ENCODE results near the gene NUP62.

NUP62 gene

DNA sequence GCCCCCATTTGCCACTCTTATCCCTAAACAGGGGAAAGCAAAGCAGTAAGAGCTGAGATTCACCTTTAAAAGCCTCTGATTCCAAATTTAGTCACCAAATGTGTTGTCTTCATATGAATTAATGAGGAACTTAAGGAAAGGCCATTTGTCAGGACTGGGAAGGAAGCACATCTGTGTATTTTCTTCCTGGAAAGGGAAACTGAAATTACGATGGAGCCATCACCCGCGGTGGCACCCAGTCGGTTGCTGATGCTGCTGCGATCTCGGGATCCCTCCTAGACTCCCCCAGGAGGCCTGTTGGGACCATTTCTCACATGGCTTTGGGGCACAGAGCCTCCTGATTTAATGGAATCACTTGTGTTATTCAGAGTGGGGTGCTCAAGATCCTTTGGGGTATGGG lies 25.2 kb downstream of the NUP62 start:
- DNase-seq (ENCODE audit: low spot score): no peak

DNA sequence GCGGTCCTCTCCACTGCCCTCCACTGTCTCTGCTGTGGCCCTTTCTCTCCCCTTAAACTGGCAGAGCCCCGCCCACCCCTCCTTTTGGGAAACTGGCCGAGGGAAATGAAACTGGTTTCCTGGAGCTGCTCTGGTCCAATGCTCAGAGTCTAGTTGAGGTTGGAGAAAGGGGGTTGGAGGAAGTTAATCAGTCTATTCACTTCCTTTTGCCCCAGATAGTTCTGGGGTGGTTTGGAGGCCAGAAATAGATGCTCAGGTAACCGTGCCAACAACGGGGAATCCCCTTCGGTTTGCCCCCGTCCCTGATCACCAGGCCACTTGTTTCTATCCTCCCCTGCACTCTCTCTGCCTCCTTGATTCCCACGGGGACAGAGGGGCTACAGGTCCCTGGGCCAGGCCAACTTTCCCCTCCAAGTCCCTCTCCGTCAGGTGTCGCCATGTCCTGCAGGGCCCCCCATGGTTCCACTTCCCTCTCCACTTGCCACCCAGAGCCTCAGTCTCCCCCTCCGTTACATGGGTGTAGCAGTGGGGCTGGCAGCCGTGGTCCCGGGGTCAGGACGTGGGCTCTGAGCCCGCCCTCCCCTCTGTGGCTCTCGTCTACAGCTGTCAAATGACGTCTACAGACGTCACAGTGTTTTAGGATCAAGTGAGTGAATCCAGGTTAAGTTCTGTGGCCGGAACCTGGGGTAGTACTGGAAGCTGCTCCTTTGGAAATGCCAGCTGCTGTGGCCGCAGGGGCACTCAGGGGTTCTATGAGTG lies 32.3 kb downstream of the NUP62 start, which contains the start of gene IL4I1:
TSS of gene IL4I1 (minus strand) at position 25 of the 759 bp plus-strand sequence. CDS start 727 bp downstream, outside the sequence.
- DNase-seq (ENCODE audit: low spot score): no peak

DNA sequence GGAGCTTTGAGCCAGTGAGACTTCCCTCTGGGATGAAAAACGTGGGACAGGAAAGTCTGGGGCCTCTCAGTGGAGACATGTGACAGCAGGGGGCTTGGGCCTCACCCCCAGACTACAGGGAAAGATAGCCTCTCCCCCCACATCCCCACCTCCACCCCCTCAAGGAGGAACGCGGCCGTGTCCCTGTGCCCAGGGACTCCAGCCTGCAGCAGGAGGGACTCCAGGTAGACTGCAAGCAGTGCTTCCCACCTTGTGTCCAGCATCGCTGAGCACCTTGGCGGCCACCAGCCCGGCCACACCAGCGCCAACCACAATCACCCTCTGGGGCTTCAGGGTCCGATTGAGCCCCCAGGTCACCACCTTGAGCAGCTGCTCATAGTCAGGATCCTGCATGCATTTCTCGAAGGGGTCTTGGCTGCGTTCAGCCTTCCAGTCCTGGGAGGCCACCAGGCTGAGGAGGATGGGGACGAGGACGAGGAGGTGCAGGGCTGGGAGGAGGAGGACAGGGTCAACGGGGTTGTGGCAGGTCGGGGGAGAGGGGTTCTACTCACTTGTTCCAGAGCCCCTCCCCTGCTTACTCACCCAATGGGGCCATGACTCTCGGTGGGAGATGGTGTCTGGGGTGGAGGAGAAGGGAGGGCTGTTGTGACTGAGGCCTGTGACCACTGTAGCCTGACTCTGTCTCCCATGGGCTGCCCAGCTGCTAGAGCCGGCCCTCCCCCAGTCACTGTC lies 33.6 kb downstream of the NUP62 start:
- DNase-seq (ENCODE audit: low spot score): no peak

DNA sequence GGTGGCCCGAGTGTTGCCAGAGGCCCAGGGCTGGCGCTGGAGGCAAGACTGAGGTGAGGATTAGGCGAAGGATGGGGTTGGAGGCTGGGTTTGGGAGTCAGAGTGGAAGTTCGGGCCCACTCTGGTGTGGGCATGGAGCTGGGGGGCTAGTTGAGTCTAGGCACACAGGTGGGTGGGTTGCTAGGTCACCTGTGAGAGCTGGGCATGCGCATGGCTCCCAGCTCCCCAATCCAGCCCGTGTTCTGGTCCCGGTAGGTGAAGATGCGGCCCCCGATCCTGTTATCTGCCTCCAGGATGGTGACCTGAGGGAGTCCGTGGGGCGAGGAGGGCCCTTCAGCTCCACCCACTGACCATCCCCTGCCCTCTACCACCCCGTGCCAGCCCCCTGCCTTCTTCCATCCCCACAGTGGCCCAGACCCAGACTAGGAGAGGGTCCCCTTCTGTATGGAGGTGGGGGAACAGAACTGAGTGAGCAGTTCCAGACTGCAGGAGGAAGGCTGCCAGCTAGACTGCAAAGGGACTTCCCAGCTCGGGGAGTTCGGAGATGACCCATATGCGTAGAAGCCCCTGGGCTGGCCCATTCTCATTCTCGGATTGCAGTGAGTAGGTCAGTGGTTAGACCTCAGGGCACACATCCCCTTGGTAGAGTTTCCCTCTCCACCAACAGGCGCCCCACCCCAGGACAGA lies 34.3 kb downstream of the NUP62 start:
- no peak for DNase-seq (ENCODE audit: low spot score)

DNA sequence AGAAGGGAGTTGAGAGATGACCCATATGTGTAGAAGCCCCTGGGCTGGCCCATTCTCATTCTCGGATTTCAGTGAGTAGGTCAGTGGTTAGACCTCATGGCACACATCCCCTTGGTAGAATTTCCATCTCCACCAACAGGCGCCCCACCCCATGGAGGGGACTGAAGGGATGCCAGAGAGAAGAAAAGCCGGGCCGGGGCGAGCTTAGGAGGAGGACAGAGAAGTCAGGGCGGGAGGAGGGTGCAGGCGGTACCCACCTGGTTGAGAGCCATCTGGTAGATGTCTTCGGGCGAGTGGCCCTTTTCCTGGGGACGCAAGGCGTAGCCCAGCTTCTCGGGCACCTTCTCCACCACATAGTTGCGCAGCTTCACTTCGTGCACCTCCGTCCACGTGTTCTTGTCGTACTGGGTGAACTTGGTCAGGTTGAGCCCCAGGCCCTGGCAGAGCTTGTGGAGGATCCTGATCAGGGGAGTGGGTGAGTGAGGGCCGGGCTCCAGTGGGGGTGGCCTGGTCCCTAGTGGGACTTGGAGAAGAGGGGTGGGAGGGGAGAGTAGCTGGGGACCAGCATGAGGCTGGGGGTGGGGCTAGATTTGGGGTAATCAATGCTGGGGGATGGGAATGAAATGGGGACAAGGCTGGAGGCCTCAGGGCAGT lies 35.2 kb downstream of the NUP62 start:
- no peak for DNase-seq (ENCODE audit: low spot score)

DNA sequence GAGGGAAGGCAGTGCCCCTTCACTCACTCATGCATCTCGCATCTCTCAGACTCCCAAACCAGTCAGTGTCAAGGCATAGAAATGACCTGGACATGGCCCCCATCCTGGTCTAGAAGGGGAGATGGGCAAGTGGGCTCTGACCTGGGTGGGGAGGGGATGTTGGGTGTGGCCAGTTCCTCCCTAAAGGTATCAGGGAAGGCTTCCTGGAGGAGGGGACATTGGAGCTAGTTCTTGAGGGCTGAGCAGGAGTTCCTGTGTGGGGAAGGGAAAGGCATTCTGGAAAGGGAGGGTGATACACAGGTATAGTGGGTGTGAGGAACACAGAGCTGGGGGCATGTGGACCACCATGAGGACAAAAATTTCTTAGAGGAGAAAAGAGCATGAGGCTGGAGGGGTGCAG lies 36.6 kb downstream of the NUP62 start:
- no peak for DNase-seq (ENCODE audit: low spot score)

DNA sequence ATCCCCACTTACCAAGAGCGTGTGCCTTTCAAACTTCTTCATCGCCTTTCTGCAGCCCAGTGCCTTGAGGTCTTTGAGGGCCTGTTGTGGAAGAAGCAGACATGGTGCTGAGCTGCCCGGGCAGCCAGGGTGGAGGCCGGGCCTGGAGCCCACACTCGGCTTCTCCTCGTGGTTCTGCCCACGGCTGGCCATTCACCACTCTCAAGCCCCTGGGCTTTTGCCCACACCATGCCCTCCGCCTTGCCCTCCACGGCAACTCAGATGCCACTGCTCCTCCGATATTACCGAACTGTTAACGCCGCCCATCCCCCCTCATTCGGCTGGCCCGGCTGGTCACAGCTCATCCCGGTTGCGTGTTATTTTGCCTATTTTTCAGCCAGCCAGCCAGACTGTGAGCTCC lies 37.9 kb downstream of the NUP62 start:
- no peak for DNase-seq (ENCODE audit: low spot score)

DNA sequence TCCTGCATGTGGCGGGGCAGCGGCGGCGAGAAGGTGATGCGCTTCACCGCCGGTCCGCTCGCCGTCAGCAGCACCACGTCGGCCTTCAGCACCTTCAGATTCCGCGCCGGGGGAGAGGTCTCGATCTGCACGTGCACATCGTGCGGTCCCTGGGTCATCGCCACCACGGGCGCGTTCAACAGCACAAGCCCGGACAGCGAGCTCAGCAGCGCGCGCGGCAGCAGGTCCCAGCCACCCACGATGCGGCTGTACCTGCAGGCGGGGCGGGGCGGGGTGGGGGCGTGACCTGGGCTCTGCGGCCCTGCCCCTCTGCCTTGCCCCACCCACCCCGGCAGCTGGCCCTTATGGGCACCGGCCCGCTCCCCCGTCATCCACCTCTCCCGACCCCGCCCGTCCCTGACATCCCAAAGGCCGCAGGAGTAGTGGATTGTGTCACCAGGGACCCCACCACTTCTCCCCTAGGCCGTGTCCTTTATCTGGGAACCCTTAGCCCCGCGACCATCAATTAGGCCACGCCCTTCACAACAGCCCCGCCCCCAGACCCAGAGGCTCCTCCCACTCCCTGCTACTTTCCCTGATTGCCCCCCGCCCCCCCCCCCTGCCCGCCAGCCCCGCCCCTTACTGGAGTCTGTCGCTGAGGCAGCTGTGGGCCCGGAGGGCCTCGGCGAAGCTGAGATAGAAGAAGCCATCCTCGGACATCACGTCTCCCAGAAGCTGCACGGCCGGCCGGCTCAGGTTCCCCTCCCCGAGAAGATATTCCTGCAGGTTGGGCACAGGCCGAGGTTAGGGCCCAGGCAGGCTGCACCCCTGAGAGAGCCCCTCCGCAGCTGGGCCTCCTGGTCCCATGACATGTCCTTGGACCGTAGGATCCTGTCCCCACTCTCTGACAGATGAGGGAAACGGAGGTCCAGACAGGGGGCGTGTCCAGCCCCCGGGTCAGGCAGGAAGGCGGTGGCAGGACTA lies 38.7 kb downstream of the NUP62 start:
- peak; percentile 55 for DNase-seq (ENCODE audit: low spot score)

DNA sequence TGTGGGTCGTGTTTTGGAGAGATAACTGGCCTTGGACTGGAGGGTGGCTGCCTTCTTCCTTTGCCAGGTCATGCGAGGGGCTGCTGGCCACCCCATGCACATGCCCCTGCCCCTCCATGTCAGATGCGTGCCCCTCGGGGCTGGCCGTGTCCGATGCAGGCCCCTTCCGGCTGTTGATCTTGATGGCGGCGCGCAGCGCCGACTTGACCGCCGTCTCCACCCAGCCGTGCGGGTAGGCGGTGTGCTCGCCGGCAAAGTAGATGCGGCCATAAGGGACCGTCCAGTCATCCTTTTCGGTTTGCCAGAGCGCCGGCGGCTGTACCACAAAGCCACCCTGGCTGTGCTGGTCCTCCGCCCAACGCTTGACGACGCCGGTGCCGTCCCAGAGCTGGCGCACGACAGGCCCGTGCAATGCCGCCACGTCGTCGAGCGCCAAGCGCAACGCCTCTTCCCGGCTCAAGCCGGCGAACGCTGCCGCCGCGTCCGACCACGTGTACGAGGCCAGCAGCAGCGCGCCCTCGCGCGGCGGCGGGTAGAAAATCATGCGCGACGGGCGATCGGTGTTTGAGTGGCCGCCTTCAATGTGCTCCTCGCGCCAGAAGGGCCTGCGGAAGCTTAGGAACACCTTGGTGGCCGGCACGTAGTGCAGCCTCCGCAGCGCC lies 39.5 kb downstream of the NUP62 start:
- DNase-seq (ENCODE audit: low spot score): peak; percentile 68

DNA sequence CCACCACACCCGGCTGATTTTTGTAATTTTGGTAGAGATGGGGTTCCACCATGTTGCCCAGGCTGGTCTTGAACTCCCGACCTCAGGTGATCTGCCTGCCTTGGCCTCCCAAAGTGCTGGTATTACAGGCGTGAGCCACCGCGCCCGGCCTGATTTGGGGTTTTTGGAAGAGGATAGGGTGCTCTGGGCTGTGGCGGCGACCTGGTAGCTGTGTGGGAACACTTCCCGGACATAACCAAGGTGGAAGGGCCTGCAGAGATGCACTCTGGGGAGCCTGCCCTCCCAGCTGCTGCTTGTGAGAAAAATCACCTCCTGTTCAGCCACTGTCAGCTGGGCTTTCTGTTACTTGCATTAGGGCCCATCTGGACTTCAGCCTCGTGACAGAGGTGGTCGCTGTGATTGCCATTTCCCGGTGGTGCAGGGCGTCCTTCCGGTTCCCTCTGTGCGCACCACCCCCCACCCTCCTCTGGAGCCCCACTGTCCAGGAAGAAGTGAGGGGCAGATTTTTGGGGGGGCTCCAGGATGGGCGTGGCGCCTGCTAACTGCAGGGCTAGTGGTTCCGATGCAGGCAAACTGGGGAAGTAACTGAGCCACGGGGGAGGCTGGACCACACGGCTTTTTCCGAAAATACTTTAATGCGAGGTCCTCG lies 40.1 kb downstream of the NUP62 start:
- DNase-seq (ENCODE audit: low spot score): no peak

DNA sequence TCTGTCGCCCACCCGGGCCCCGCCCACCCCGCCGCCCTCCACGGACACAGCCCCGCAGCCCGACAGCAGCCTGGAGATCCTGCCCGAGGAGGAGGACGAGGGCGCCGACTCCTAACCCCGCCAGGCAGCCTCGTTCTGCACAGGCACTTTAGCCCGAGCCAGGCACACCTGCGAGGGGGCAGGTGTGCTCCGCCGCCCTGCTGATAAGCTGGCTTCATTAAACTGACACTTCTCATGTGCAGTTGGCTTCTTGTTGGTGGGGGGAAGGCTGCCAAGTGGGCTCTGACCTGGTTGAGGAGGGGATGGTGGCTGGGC lies 40.8 kb downstream of the NUP62 start:
- no peak for DNase-seq (ENCODE audit: low spot score)

DNA sequence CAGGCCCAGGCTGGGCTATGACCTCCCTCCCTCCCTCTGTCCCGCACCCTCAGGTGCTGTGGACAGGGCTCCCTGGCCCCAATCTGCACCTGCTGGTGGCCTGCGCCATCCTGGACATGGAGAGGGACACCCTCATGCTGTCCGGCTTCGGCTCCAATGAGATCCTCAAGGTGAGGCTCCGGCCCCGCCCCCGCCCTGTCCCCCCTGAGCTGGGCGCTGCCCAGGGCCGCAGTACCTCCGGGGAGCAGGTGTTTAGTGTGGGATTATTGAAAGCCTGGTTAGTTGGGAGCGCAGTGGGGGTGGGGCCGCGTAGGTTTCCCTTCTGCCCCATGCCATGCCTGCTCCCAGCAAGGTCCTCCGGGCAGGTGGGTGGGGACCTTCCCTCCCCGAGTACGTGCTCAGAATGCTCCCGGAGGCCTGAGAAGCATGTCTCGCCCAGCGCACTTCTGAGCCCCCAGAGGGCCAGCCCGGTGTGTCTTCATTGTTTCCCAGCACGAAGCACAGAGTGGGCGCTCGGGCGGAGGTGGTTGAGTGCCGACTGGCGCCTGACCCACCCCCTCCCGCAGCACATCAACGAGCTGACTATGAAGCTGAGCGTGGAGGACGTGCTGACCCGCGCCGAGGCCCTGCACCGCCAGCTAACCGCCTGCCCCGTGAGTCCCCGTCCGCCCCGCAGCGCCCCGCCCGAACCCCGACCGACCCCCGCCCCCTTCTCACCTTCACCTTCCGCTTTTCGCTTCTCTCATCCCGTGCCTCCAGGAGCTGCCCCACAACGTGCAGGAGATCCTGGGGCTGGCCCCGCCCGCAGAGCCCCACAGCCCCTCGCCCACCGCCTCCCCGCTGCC lies 41.4 kb downstream of the NUP62 start:
- DNase-seq (ENCODE audit: low spot score): no peak

DNA sequence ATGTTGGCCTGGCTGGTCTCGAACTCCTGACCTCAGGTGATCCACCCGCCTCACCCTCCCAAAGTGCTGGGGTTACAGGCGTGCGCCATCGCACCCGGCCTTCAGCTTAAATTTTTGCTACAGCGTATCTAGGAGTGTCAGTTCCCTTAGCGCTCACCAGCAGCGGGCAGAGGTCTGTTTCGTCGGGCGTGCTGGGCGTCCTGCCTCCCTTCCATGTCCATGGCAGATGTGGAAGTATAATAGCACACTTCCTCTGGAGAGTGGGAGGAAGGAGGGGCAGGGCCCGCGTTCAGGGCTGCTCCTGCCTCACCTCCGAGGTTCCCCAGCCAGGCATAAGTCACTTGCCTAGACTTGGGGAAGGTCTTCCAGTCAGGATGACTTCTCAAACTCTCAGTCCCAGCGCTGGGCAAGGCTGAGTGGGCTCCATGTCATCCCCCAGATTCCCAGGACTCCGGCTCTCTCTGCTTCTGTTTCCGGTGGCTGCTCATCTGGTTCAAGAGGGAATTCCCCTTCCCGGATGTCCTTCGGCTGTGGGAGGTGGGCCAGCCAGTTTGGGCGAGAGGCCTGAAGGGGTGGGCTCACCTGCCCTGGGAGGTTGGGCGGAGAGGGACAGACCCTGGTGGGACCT lies 42.2 kb downstream of the NUP62 start:
- DNase-seq (ENCODE audit: low spot score): no peak

DNA sequence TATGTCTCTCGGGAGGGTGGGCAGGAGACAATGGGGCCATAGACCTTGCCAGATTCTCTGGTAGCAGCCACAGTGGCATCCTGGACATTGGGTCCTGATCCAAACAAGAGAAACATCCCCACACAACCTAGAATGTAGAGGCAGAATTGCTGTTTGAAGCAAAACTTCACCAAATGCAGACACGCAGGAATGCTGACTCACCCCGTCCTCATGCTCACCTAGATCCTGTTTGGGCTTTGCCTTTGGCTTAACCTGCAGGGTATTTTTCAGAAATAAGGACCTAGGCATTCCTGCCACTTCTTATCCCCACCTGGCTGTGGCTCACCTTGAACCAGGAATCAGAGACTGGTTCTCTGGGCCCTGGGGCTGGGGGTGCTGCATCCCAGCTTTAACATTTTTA lies 44.5 kb downstream of the NUP62 start:
- no peak for DNase-seq (ENCODE audit: low spot score)

DNA sequence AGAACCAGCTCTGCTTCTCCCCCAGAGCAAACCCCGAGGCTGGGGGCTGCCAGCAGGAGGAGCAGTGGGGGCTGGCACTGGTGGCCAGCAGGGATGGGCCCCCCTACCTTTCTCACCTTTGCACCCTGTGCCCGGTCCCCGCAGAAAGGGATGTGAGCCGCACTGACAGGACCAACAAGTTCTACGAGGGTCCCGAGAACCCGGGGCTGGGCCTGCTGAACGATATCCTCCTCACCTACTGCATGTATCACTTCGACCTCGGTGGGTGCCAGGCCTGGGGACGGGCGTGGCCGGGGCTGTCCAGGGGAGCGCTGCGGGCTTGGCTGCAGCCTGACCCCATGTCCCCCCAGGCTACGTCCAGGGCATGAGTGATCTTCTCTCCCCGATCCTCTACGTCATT lies 45.2 kb downstream of the NUP62 start:
- DNase-seq (ENCODE audit: low spot score): no peak

DNA sequence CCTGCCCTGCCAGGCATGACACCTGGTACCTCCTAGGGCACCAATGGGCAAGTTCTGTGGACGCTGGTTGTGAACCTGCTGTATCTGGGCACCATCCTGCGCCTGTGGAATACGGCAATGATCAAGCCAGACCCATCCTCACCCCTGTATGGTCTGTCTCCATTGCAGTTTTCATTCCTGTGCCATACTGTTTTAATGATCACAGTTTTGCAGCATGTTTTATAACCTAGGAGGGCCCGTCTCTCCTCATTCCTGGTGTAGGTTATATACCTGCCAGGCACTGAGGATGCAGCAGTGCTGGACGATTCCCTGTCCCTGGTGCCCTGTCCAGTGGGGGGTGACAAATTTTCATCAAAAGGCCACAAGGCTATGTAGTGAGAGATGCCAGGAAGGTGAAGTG lies 46.2 kb downstream of the NUP62 start:
- DNase-seq (ENCODE audit: low spot score): no peak

DNA sequence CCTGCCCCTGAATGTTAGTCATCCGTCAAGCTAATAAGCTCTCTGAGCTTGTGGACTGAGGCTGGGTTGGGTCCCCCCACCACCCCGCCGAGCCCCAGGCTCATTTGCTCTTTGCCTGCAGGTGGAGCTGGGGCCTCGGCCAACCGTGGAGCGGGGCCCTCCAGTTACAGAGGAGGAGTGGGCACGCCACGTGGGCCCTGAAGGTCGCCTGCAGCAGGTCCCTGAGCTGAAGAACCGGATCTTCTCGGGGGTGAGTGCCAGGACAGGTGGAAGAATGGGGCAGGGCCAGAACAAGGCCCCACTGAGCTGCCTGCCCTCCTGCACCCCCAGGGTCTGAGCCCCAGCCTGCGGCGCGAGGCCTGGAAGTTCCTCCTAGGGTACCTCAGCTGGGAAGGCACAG lies 46.7 kb downstream of the NUP62 start:
- no peak for DNase-seq (ENCODE audit: low spot score)

DNA sequence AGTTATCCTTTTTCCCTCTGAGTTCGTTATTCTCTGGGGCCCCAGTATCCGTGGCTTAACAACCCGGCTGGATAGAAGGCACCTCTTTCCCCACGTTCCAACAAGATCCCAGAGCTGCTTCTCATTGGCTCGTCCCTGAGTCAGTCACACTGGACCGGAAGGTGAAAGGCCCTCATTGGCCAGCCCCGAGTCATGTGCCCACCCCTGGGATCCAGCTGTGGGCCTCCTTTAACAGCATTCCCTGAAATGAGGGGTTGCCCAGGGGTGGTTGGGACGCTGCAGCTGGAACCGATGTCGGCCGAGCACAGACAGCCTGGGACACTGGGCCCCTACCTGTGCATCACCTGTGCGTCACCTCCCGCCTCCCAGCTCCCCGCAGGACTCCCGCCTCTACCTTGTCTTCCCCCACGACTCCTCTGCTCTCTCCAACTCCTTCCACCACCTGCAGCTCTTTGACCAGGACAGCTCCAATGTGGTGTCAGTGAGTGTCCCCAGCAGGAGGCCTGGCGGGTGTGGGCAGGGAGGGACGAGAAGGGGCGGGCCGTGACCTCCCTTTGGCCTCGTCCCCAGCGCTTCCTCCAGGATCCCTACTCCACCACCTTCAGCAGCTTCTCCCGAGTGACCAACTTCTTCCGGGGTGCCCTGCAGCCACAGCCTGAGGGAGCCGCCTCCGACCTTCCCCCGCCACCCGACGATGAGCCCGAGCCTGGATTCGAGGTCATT lies 47.5 kb downstream of the NUP62 start:
- no peak for DNase-seq (ENCODE audit: low spot score)
